ENCODE results near the gene MED13L. TPM values are rescaled to one million over a fixed set of nuclear protein-coding genes. Genes with fewer than 3 reads are reported as not detected.

The MED13L gene
- total RNA-seq, 4 donors from 2014 or later = 168 to 349 (median 246) TPM

GRCh38 chr12:116318576-116319232, 41.2 kb upstream of the MED13L start:
- WGBS, 2 donors = 54 to 58% methylated on average over 21 of the region's 21 CpGs
- Histone ChIP-seq H3K27ac (peak overlapping the region; percentile 7 to 61 (median 35)), H3K36me3 (no peaks in the 10 kb centered on the region), H3K4me3 (replicated peaks in 1 of 3) (peak overlapping the region in 1 of 3 donors; percentile 2), H3K27me3 (no peaks in the 10 kb centered on the region), H3K4me1 (peaks cover 11 to 24% of the 10 kb centered on the region in 2 donors), H3K9me3 (no peaks in the 10 kb centered on the region)
- TF ChIP-seq CTCF (IDR thresholded peaks at IDR 0.05) (no peak), POLR2A (IDR thresholded peaks at IDR 0.05) (peak in 1 of 2 donors; percentile 43)
- DNase-seq = peak; percentile 59 to 66
- intact Hi-C loops (cut with DNase I) = no loop called here

- 68 to 81% methylated on average over 22 to 23 of the region's 23 CpGs for WGBS, 2 donors
- peak overlapping the region in 1 of 3 donors; percentile 2 for H3K4me3 ChIP-seq (replicated peaks in 1 of 3)
- TF ChIP-seq POLR2A (IDR thresholded peaks at IDR 0.05) (no peak), CTCF (IDR thresholded peaks at IDR 0.05) (no peak)
- no peaks in the 10 kb centered on the region for H3K36me3 ChIP-seq
- H3K9me3 ChIP-seq = no peaks in the 10 kb centered on the region
- DNase-seq = peak; percentile 47 to 50
- intact Hi-C loops (cut with DNase I) = no loop called here
- no peaks in the 10 kb centered on the region for H3K27me3 ChIP-seq
- peaks cover 11 to 24% of the 10 kb centered on the region in 2 donors for H3K4me1 ChIP-seq
- peak overlapping the region; percentile 7 to 61 (median 35) for H3K27ac ChIP-seq
These were observed 40.6 kb upstream of the MED13L start for GRCh38 chr12:116317986-116318575.

GRCh38 chr12:116317139-116317538, 39.6 kb upstream of the MED13L start:
- Histone ChIP-seq H3K9me3 (no peaks in the 10 kb centered on the region), H3K27ac (no peak overlapping the region), H3K27me3 (no peaks in the 10 kb centered on the region), H3K4me3 (replicated peaks in 1 of 3) (no peak overlapping the region), H3K36me3 (no peaks in the 10 kb centered on the region), H3K4me1 (peaks cover 11 to 24% of the 10 kb centered on the region in 2 donors)
- TF ChIP-seq CTCF (IDR thresholded peaks at IDR 0.05) (no peak), POLR2A (IDR thresholded peaks at IDR 0.05) (no peak)
- intact Hi-C loops (cut with DNase I) = no loop called here
- 94 to 95% methylated on average over 4 of the region's 4 CpGs for WGBS, 2 donors
- no peak for DNase-seq

- DNase-seq = no peak
- H3K9me3 ChIP-seq = no peaks in the 10 kb centered on the region
- H3K36me3 ChIP-seq = no peaks in the 10 kb centered on the region
- no peaks in the 10 kb centered on the region for H3K27me3 ChIP-seq
- peaks cover 5 to 16% of the 10 kb centered on the region in 2 donors for H3K4me1 ChIP-seq
- TF ChIP-seq CTCF (IDR thresholded peaks at IDR 0.05) (no peak), POLR2A (IDR thresholded peaks at IDR 0.05) (no peak)
- no peak overlapping the region for H3K4me3 ChIP-seq (replicated peaks in 1 of 3)
- H3K27ac ChIP-seq = no peak overlapping the region
- 78 to 92% methylated on average over 7 of the region's 7 CpGs for WGBS, 2 donors
- intact Hi-C loops (cut with DNase I) = no loop called here
These were observed 37.0 kb upstream of the MED13L start for GRCh38 chr12:116314477-116314876.

Data from thyroid gland (tissue), 4 donors.